ENCODE measurements around the gene ZNF662.
"Not testable (repeated sequence)": the region's sequence is repeated elsewhere in the genome, so short reads cannot be mapped to it uniquely, and the experiment has no call there.

ZNF662 gene

GRCh38 chr3:42906070-42906847 lies at the start of gene ZNF662:
Gene ZNF662, plus strand, starts transcription at chr3:42906142. Its CDS starts 1,973 bp downstream, at chr3:42908115.
- DNase-seq, result peak; percentile 49

- no peak for DNase-seq
Measured at GRCh38 chr3:42856544-42856943, 49.4 kb upstream of the ZNF662 start.

- no peak for DNase-seq
Measured at GRCh38 chr3:42864321-42864950, 41.5 kb upstream of the ZNF662 start.

GRCh38 chr3:42865256-42865655 lies 40.7 kb upstream of the ZNF662 start:
- DNase-seq, result no peak

GRCh38 chr3:42867138-42867537 lies 38.8 kb upstream of the ZNF662 start:
- DNase-seq, result no peak

GRCh38 chr3:42868841-42869240 lies 37.1 kb upstream of the ZNF662 start:
- DNase-seq, result no peak

GRCh38 chr3:42871592-42872196 lies 34.2 kb upstream of the ZNF662 start:
- no peak for DNase-seq

- no peak for DNase-seq
Measured at GRCh38 chr3:42872718-42873117, 33.2 kb upstream of the ZNF662 start.

GRCh38 chr3:42873221-42873982 lies 32.5 kb upstream of the ZNF662 start:
- DNase-seq, result no peak

GRCh38 chr3:42874749-42875148 lies 31.2 kb upstream of the ZNF662 start:
- no peak for DNase-seq

- no peak for DNase-seq
Measured at GRCh38 chr3:42875325-42876151, 30.4 kb upstream of the ZNF662 start, which contains the start of gene CYP8B1. Gene CYP8B1, minus strand, starts transcription at chr3:42875879. Its CDS starts 63 bp downstream, at chr3:42875816.

- DNase-seq, result no peak
Measured at GRCh38 chr3:42876401-42876800, 29.5 kb upstream of the ZNF662 start.

GRCh38 chr3:42876940-42877720 lies 28.8 kb upstream of the ZNF662 start:
- DNase-seq, result no peak

- DNase-seq, result no peak
Measured at GRCh38 chr3:42877881-42878280, 28.1 kb upstream of the ZNF662 start.

- no peak for DNase-seq
Measured at GRCh38 chr3:42880183-42880582, 25.8 kb upstream of the ZNF662 start.

GRCh38 chr3:42880601-42881451 lies 25.1 kb upstream of the ZNF662 start:
- DNase-seq, result peak; percentile 83

- DNase-seq, result not testable (repeated sequence)
Measured at GRCh38 chr3:42883251-42883930, 22.6 kb upstream of the ZNF662 start.

GRCh38 chr3:42884324-42884723 lies 21.6 kb upstream of the ZNF662 start:
- no peak for DNase-seq

- DNase-seq, result no peak
Measured at GRCh38 chr3:42886294-42886822, 19.6 kb upstream of the ZNF662 start.

Measured in midbrain (tissue), 1 donor.